Esophagus muscularis mucosa (tissue), 4 donors: ENCODE results near the gene TANGO6. TPM values are rescaled to one million over a fixed set of nuclear protein-coding genes. Genes with fewer than 3 reads are reported as not detected.

ENCODE experiments used
- DNase-seq: peaks from one replicate; pipeline ENCODE4 v3.0.0-alpha.2; 2017; ENCODE audit errors: extremely low spot score
- H3K27ac ChIP-seq, 4 donors: fragments of 200-600 bp; sonication (generic); replicated peaks in 1 of 4; 1 replicate in 3 of 4; 2 replicates in 1 of 4; pipeline ENCODE4 v1.5.1; 2016 to 2019; ENCODE audit warnings: mild to moderate bottlenecking in 1 of 4
- H3K27me3 ChIP-seq, 4 donors: fragments of 200-600 bp; sonication (generic); one replicate each; pipeline versions ENCODE4 v1.5.1 to v1.6.0; 2016 to 2019
- H3K36me3 ChIP-seq, 4 donors: fragments of 200-600 bp; sonication (generic); one replicate each; pipeline ENCODE4 v1.5.1; 2016 to 2019
- H3K4me1 ChIP-seq, 4 donors: fragments of 200-600 bp; sonication (generic); one replicate each; pipeline ENCODE4 v1.5.1; 2016 to 2019
- H3K4me3 ChIP-seq, 4 donors: fragments of 200-600 bp; sonication (generic); 1 replicate in 2 of 4; 2 replicates in 2 of 4; pipeline ENCODE4 v1.5.1; 2016 to 2019; ENCODE audit warnings: mild to moderate bottlenecking in 4 of 4, moderate library complexity in 1 of 4
- H3K9me3 ChIP-seq, 4 donors: fragments of 200-600 bp; sonication (generic); 1 replicate in 3 of 4; 2 replicates in 1 of 4; pipeline ENCODE4 v1.5.1; 2016 to 2019
- CTCF ChIP-seq, 3 experiments: fragments of 200-600 bp in 2 of 3; fragments of 450-650 bp in 1 of 3; sonication (generic) in 2 of 3; IDR thresholded peaks; one replicate each; pipeline ENCODE4 v1.5.1; 2017 to 2019; ENCODE audit warnings: antibody characterized with exemption in 3 of 3, mild to moderate bottlenecking in 2 of 3, moderate library complexity in 1 of 3
- EP300 ChIP-seq: sonication (generic); formaldehyde crosslinking; IDR thresholded peaks from one replicate; pipeline ENCODE4 v1.6.1; 2017; ENCODE audit warnings: antibody characterized with exemption
- POLR2A ChIP-seq: fragments of 450-650 bp; IDR thresholded peaks from one replicate; pipeline ENCODE4 v1.6.1; 2017; ENCODE audit warnings: antibody characterized with exemption, moderate library complexity, mild to moderate bottlenecking, low read depth
- POLR2AphosphoS5 ChIP-seq, 2 donors: sonication (generic); formaldehyde crosslinking; IDR thresholded peaks; one replicate each; pipeline ENCODE4 v1.6.1; 2017; ENCODE audit warnings: antibody characterized with exemption in 2 of 2
- WGBS: methylation state at CpG from one replicate; pipeline ENCODE4 v1.1.5; 2018; 5-methylcytosine and 5-hydroxymethylcytosine counted together
- intact Hi-C: fragments of 100-400 bp; cut with DNase I; formaldehyde crosslinking; loops from one replicate; pipeline ENCODE4 v1.15.1; 2023
- total RNA-seq, 4 donors: library from RNA; depleted of rRNA; stranded (reverse); fragments of >200 nt; gene quantifications; one replicate each; pipeline versions ENCODE4 v1.1.0 to v1.2.1, GENCODE V29; 2016

The TANGO6 gene
- total RNA-seq, 4 donors from 2014 or later: 15.7 to 21.3 (median 18.3) TPM

DNA sequence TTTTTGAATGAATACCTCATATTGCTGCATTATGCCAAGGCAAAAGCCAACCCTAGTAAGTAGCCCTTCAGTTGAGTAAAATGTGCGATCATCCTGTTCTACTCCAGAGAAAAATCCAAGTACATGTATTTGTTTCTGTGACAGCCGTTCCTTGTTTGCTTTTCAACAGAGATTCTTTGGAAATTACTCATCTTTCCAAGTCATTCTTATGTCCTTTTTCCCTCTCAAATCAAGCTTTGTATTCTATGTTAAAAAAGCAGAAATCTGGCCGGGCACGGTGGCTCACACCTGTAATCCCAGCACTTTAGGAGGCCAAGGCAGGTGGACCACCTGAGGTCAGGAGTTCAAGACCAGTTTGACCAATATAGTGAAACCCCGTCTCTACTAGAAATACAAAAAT lies 149.2 kb downstream of the TANGO6 start:
- Histone ChIP-seq H3K27ac (no peak overlapping the region), H3K9me3 (no peaks in the 10 kb centered on the region), H3K4me1 (no peaks in the 10 kb centered on the region), H3K27me3 (no peaks in the 10 kb centered on the region), H3K36me3 (no peaks in the 10 kb centered on the region), H3K4me3 (no peak overlapping the region)
- no peak for DNase-seq
- TF ChIP-seq EP300 (no peak), CTCF (IDR thresholded peaks at IDR 0.05) (no peak), POLR2AphosphoS5 (IDR thresholded peaks at IDR 0.05) (no peak), POLR2A (no peak)
- intact Hi-C loops: no loop called here
- WGBS: 76% methylated on average over 5 of the region's 5 CpGs

DNA sequence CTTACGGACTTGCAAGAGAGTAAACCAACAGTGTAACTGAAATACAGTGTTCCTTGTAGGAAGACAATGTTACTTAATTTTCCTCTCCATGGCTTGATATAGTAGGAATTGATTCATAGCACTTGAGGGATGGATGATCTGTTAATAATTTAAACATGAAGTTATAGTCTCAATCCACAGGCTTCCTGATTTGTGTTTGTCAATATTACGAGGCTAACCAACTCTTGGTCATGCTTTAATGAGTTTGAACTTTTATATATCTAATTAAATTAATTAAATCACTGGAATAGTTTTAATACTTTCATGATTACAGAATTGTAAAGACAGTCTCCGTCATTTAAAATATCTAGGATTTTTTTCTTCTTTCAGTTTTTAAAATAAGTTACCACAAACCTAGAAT lies 150.1 kb downstream of the TANGO6 start:
- Histone ChIP-seq H3K9me3 (no peaks in the 10 kb centered on the region), H3K27me3 (no peaks in the 10 kb centered on the region), H3K36me3 (no peaks in the 10 kb centered on the region), H3K4me3 (no peak overlapping the region), H3K27ac (no peak overlapping the region), H3K4me1 (no peaks in the 10 kb centered on the region)
- DNase-seq: no peak
- 92% methylated on average over 3 of the region's 3 CpGs for WGBS
- intact Hi-C loops: no loop called here
- TF ChIP-seq EP300 (no peak), POLR2A (no peak), POLR2AphosphoS5 (IDR thresholded peaks at IDR 0.05) (no peak), CTCF (IDR thresholded peaks at IDR 0.05) (no peak)

DNA sequence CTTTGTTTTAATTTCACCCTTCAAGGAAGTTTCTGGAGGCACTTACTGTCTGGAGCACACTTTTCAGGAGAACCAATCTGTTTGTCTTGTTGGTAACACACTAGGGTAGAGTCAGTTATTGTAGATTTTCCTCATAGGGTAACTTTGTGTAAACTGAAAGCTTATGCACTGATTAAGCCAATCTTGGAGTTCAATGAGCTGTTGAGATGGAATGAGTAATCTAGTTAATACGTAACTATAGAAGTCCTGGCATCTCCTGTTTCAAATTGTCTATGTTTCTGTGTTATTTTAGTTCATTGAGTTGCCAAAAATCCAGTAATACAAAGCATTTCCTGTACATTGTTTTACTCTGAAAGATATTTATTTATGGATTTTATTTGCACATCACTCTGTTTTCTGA lies 150.6 kb downstream of the TANGO6 start:
- DNase-seq: no peak

DNA sequence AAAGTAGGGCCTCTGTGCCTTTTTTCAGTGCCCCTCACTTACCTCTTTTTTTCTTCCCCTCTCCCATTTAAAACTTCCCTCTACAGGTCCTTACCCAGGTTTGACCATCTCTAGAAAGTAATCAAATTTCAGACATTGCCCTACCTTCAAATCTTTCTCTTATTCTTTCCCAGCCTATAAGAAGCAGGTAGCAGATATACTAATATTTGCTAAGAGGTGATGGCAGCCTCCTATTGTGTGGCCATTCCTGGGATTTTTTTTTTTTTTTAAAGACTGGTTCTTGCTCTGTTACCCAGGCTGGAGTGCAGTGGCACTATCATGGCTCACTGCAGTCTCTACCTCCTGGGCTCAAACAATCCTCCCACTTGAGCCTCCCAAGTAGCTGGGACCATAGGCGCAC lies 151.0 kb downstream of the TANGO6 start:
- no peak for TF ChIP-seq POLR2A
- TF ChIP-seq CTCF (IDR thresholded peaks at IDR 0.05): no peak
- no peak for TF ChIP-seq POLR2AphosphoS5 (IDR thresholded peaks at IDR 0.05)
- no peak for TF ChIP-seq EP300
- 97% methylated on average over 1 of the region's 1 CpG for WGBS
- Histone ChIP-seq H3K27ac (no peak overlapping the region), H3K36me3 (no peaks in the 10 kb centered on the region), H3K4me1 (no peaks in the 10 kb centered on the region), H3K9me3 (no peaks in the 10 kb centered on the region), H3K4me3 (no peak overlapping the region), H3K27me3 (no peaks in the 10 kb centered on the region)
- DNase-seq: no peak
- intact Hi-C loops: no loop called here

More for the DNA sequence above, 150.6 kb downstream of the TANGO6 start:
- intact Hi-C loops: no loop called here
- TF ChIP-seq POLR2A (no peak), POLR2AphosphoS5 (IDR thresholded peaks at IDR 0.05) (no peak), CTCF (IDR thresholded peaks at IDR 0.05) (no peak), EP300 (no peak)
- no peaks in the 10 kb centered on the region for H3K9me3 ChIP-seq
- no peaks in the 10 kb centered on the region for H3K4me1 ChIP-seq
- no peak overlapping the region for H3K4me3 ChIP-seq
- H3K27ac ChIP-seq: no peak overlapping the region
- no peaks in the 10 kb centered on the region for H3K27me3 ChIP-seq
- 64% methylated on average over 1 of the region's 1 CpG for WGBS
- no peaks in the 10 kb centered on the region for H3K36me3 ChIP-seq

- intact Hi-C loops: no loop called here
- Histone ChIP-seq H3K27me3 (no peaks in the 10 kb centered on the region), H3K4me3 (no peak overlapping the region), H3K36me3 (no peaks in the 10 kb centered on the region), H3K27ac (no peak overlapping the region), H3K4me1 (no peaks in the 10 kb centered on the region), H3K9me3 (no peaks in the 10 kb centered on the region)
- DNase-seq: peak; percentile 39
- TF ChIP-seq POLR2AphosphoS5 (IDR thresholded peaks at IDR 0.05): no peak
- TF ChIP-seq CTCF (IDR thresholded peaks at IDR 0.05): no peak
- TF ChIP-seq EP300: no peak
- no peak for TF ChIP-seq POLR2A
These were observed 151.7 kb downstream of the TANGO6 start for GRCh38 chr16:68995011-68995504.
